Measurements from ENCODE around the gene NF2. TPM values are rescaled to one million over a fixed set of nuclear protein-coding genes. Genes with fewer than 3 reads are reported as not detected.

The NF2 gene
- total RNA-seq, 3 donors from 2014 or later, result 21.1 to 36.1 (median 31.8) TPM

- peaks cover 12 to 37% of the 10 kb centered on the region in 2 donors for H3K27me3 ChIP-seq
- H3K4me3 ChIP-seq, result no peak overlapping the region
- peak in 1 of 2 donors; percentile 40 for DNase-seq (ENCODE audit: low spot score in 2 of 2)
- TF ChIP-seq POLR2AphosphoS5 (IDR thresholded peaks at IDR 0.05) (no peak), CTCF (IDR thresholded peaks at IDR 0.05) (no peak), POLR2A (IDR thresholded peaks at IDR 0.05) (no peak)
- H3K27ac ChIP-seq, result no peak overlapping the region
- intact Hi-C loops (cut with DNase I; ENCODE audit: low total_unique reads), result no loop called here
- H3K36me3 ChIP-seq, result no peaks in the 10 kb centered on the region
- no peaks in the 10 kb centered on the region for H3K4me1 ChIP-seq
- H3K9me3 ChIP-seq, result no peaks in the 10 kb centered on the region
Observed at GRCh38 chr22:29716814-29717545, 113.5 kb downstream of the NF2 start.

- peaks cover 12 to 38% of the 10 kb centered on the region in 2 donors for H3K27me3 ChIP-seq
- H3K27ac ChIP-seq, result no peak overlapping the region
- no peak for TF ChIP-seq CTCF (IDR thresholded peaks at IDR 0.05)
- TF ChIP-seq POLR2A (IDR thresholded peaks at IDR 0.05), result no peak
- TF ChIP-seq POLR2AphosphoS5 (IDR thresholded peaks at IDR 0.05), result no peak
- no peak overlapping the region for H3K4me3 ChIP-seq
- intact Hi-C loops (cut with DNase I; ENCODE audit: low total_unique reads), result no loop called here
- H3K36me3 ChIP-seq, result no peaks in the 10 kb centered on the region
- DNase-seq (ENCODE audit: low spot score in 2 of 2), result no peak
- H3K4me1 ChIP-seq, result no peaks in the 10 kb centered on the region
- no peaks in the 10 kb centered on the region for H3K9me3 ChIP-seq
Observed at GRCh38 chr22:29717789-29718188, 114.4 kb downstream of the NF2 start.

- Histone ChIP-seq H3K4me1 (no peaks in the 10 kb centered on the region), H3K4me3 (peak overlapping the region in 1 of 3 donors; percentile 58), H3K27ac (no peak overlapping the region), H3K27me3 (peaks cover 12 to 38% of the 10 kb centered on the region in 2 donors), H3K36me3 (no peaks in the 10 kb centered on the region), H3K9me3 (no peaks in the 10 kb centered on the region)
- DNase-seq (ENCODE audit: low spot score in 2 of 2), result no peak
- intact Hi-C loops (cut with DNase I; ENCODE audit: low total_unique reads), result no loop called here
- TF ChIP-seq POLR2A (IDR thresholded peaks at IDR 0.05), result no peak
- no peak for TF ChIP-seq CTCF (IDR thresholded peaks at IDR 0.05)
- no peak for TF ChIP-seq POLR2AphosphoS5 (IDR thresholded peaks at IDR 0.05)
Observed at GRCh38 chr22:29718949-29719898, 115.8 kb downstream of the NF2 start.

GRCh38 chr22:29719899-29720645 is 116.6 kb downstream of the NF2 start, which contains the start of gene CABP7:
Gene CABP7 (plus strand): TSS chr22:29720003. CDS start chr22:29720425, 422 bp downstream.
- TF ChIP-seq POLR2AphosphoS5 (IDR thresholded peaks at IDR 0.05) (no peak), CTCF (IDR thresholded peaks at IDR 0.05) (no peak), POLR2A (IDR thresholded peaks at IDR 0.05) (no peak)
- intact Hi-C loops (cut with DNase I; ENCODE audit: low total_unique reads), result no loop called here
- Histone ChIP-seq H3K4me1 (no peaks in the 10 kb centered on the region), H3K27ac (no peak within 1 kb of the TSS), H3K9me3 (no peaks in the 10 kb centered on the region), H3K4me3 (peak within 1 kb of the TSS in 2 of 3 donors; percentile 30 to 58), H3K27me3 (peaks cover 12 to 38% of the 10 kb centered on the region in 2 donors), H3K36me3 (no peaks in the 10 kb centered on the region)
- DNase-seq (ENCODE audit: low spot score in 2 of 2), result no peak

Measured in breast epithelium (tissue), 4 donors.